ENCODE data around the gene SNRNP70.
"Not testable (repeated sequence)": the region's sequence is repeated elsewhere in the genome, so short reads cannot be mapped to it uniquely, and the experiment has no call there.

SNRNP70 gene

GRCh38 chr19:49056101-49056901, 28.9 kb upstream of the SNRNP70 start:
- Histone ChIP-seq H3K4me3 (ENCODE audit: low read length) (no peak overlapping the region), H3K27ac (ENCODE audit: low read length) (no peak overlapping the region), H3K79me2 (ENCODE audit: low read length) (no peaks in the 10 kb centered on the region), H3K4me2 (ENCODE audit: low read length) (no peak overlapping the region), H4K20me1 (ENCODE audit: insufficient read depth, low read length) (no peaks in the 10 kb centered on the region), H3K27me3 (ENCODE audit: low read depth, low read length) (no peaks in the 10 kb centered on the region), H3K9ac (ENCODE audit: low read length) (no peak overlapping the region), H2AFZ (ENCODE audit: low read depth, low read length) (no peak overlapping the region), H3K4me1 (ENCODE audit: low read length) (no peaks in the 10 kb centered on the region), H3K9me3 (ENCODE audit: insufficient read depth, low read length) (no peaks in the 10 kb centered on the region), H3K36me3 (replicated peaks; ENCODE audit: low read depth, low read length) (no peaks in the 10 kb centered on the region)
- TF ChIP-seq EZH2phosphoT487 (IDR thresholded peaks at IDR 0.05; ENCODE audit: low read depth) (no peak), CTCF (IDR thresholded peaks at IDR 0.05; ENCODE audit: low read depth, low read length) (no peak)

DNA sequence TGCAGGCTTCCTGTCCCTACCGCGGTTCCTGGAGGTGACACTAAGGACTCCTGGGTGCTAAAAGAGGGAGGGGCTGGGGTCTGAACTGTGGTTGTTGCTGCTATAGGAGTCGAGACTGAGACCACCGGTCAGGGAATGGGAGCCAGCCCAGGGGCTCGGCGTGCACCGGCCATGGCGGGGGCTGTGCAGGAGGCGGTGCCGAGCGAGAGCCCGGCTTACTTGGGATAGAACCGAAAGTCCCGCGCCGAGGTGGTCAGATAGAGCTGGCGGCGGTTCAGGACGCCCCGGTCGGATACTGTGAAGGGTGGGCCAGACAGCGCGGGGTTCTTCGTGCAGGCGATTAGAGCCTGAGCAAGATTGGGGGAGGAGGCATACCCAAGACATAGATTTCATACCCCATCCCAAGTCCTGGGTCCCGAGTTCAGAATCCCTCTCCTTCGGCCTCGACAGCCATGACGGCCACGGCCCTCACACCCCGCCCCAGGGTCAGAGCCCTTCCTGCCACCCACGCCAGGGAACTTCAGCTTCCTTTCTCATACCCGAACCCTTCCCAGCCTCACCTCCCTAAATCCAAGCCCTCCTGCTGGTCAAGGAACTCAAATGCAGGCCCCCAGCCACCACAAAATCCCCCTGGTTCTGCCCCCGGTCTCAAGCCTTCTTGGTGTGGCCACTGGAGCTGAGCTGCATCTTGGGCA, 28.2 kb upstream of the SNRNP70 start:
- not testable (repeated sequence) for H3K4me1 ChIP-seq (ENCODE audit: low read length); H3K79me2 ChIP-seq (ENCODE audit: low read length); H2AFZ ChIP-seq (ENCODE audit: low read depth, low read length); H3K4me2 ChIP-seq (ENCODE audit: low read length); H3K27ac ChIP-seq (ENCODE audit: low read length); H3K27me3 ChIP-seq (ENCODE audit: low read depth, low read length); H3K4me3 ChIP-seq (ENCODE audit: low read length); H3K9ac ChIP-seq (ENCODE audit: low read length); H3K36me3 ChIP-seq (replicated peaks; ENCODE audit: low read depth, low read length); H4K20me1 ChIP-seq (ENCODE audit: insufficient read depth, low read length); H3K9me3 ChIP-seq (ENCODE audit: insufficient read depth, low read length)

DNA sequence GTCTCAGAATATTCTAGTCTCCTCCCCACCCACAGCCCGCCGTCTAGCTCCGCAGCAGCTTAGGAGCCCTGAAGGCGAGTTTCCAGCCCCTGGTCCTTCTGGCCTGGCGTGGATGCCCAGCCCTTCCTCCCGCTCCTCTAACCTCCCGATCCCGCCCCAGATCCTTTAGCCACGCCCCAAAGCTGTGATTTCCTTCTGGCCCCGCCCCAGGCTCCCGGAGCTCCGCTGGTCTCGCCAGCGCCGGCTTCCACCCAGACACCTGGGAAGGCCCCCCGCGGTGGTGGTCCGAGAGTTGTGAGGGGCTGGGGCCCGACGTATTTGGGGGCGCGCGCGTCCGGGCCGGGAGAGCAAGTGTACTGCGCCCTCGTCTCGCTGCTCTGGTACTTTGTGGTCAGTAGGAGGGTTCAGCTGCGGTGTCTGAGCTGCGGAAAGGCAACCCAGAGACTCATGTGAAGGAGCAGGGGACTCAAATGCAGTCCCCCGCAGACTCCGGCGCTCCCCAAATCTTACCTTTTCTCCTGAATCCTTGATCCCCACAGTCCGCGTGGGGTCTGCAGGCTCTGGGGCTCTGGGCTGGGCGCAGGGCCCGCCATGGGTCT, 27.5 kb upstream of the SNRNP70 start, which contains the start of gene CGB7:
Gene CGB7, minus strand, starts transcription at position 114 of the 599 bp plus-strand sequence. CDS start 2,374 bp downstream, outside the sequence.
- H3K27me3 ChIP-seq (ENCODE audit: low read depth, low read length) = no peaks in the 10 kb centered on the region
- no peak within 1 kb of the TSS for H2AFZ ChIP-seq (ENCODE audit: low read depth, low read length)
- no peaks in the 10 kb centered on the region for H3K4me1 ChIP-seq (ENCODE audit: low read length)
- H3K9me3 ChIP-seq (ENCODE audit: insufficient read depth, low read length) = no peaks in the 10 kb centered on the region
- no peak within 1 kb of the TSS for H3K4me3 ChIP-seq (ENCODE audit: low read length)
- TF ChIP-seq CTCF (IDR thresholded peaks at IDR 0.05; ENCODE audit: low read depth, low read length) = no peak
- no peak for TF ChIP-seq EZH2phosphoT487 (IDR thresholded peaks at IDR 0.05; ENCODE audit: low read depth)
- H3K79me2 ChIP-seq (ENCODE audit: low read length) = no peaks in the 10 kb centered on the region
- no peak within 1 kb of the TSS for H3K9ac ChIP-seq (ENCODE audit: low read length)
- no peaks in the 10 kb centered on the region for H3K36me3 ChIP-seq (replicated peaks; ENCODE audit: low read depth, low read length)
- H3K27ac ChIP-seq (ENCODE audit: low read length) = no peak within 1 kb of the TSS
- H3K4me2 ChIP-seq (ENCODE audit: low read length) = no peak within 1 kb of the TSS
- H4K20me1 ChIP-seq (ENCODE audit: insufficient read depth, low read length) = no peaks in the 10 kb centered on the region

- TF ChIP-seq EZH2phosphoT487 (IDR thresholded peaks at IDR 0.05; ENCODE audit: low read depth) = no peak
- TF ChIP-seq CTCF (IDR thresholded peaks at IDR 0.05; ENCODE audit: low read depth, low read length) = no peak
- no peaks in the 10 kb centered on the region for H3K9me3 ChIP-seq (ENCODE audit: insufficient read depth, low read length)
- H3K4me3 ChIP-seq (ENCODE audit: low read length) = no peak overlapping the region
- no peaks in the 10 kb centered on the region for H3K79me2 ChIP-seq (ENCODE audit: low read length)
- no peaks in the 10 kb centered on the region for H3K27me3 ChIP-seq (ENCODE audit: low read depth, low read length)
- H3K4me2 ChIP-seq (ENCODE audit: low read length) = no peak overlapping the region
- H4K20me1 ChIP-seq (ENCODE audit: insufficient read depth, low read length) = no peaks in the 10 kb centered on the region
- H3K9ac ChIP-seq (ENCODE audit: low read length) = no peak overlapping the region
- no peaks in the 10 kb centered on the region for H3K4me1 ChIP-seq (ENCODE audit: low read length)
- no peak overlapping the region for H3K27ac ChIP-seq (ENCODE audit: low read length)
- no peaks in the 10 kb centered on the region for H3K36me3 ChIP-seq (replicated peaks; ENCODE audit: low read depth, low read length)
- no peak overlapping the region for H2AFZ ChIP-seq (ENCODE audit: low read depth, low read length)
Measured at GRCh38 chr19:49058562-49058961, 26.7 kb upstream of the SNRNP70 start.
